Tibial nerve (tissue), 4 donors: ENCODE results near the gene IQCN.

Source experiments
- CTCF ChIP-seq, 5 experiments: fragments of 200-600 bp in 3 of 5; fragments of 450-650 bp in 2 of 5; sonication (generic) in 3 of 5; IDR thresholded peaks; one replicate each; pipeline ENCODE4 v1.5.1; 2016 to 2019; ENCODE audit warnings: antibody characterized with exemption in 5 of 5, mild to moderate bottlenecking in 3 of 5, moderate library complexity in 2 of 5
- EP300 ChIP-seq, 2 donors: sonication (generic); formaldehyde crosslinking; IDR thresholded peaks; one replicate each; pipeline ENCODE4 v1.6.1; 2017; ENCODE audit warnings: antibody characterized with exemption in 2 of 2, mild to moderate bottlenecking in 1 of 2
- POLR2A ChIP-seq, 2 donors: fragments of 450-650 bp; IDR thresholded peaks; one replicate each; pipeline ENCODE4 v1.6.1; 2017; ENCODE audit warnings: antibody characterized with exemption in 2 of 2, mild to moderate bottlenecking in 2 of 2, moderate library complexity in 2 of 2

GRCh38 chr19:18229915-18230314, 44.3 kb downstream of the IQCN start:
- TF ChIP-seq CTCF (IDR thresholded peaks at IDR 0.05) (no peak), EP300 (IDR thresholded peaks at IDR 0.05) (no peak), POLR2A (IDR thresholded peaks at IDR 0.05) (no peak)
